Prostate gland (tissue), 2 donors: ENCODE results near the gene HOXA5. TPM values are rescaled to one million over a fixed set of nuclear protein-coding genes. Genes with fewer than 3 reads are reported as not detected.

ENCODE experiments used
- DNase-seq: peaks from one replicate; pipeline ENCODE4 v3.0.0-alpha.2; 2019; ENCODE audit warnings: low spot score
- H3K27ac ChIP-seq, 2 donors: fragments of 200-600 bp; sonication (generic); 2 replicates each; pipeline ENCODE4 v1.5.1; 2017 to 2019
- H3K27me3 ChIP-seq: fragments of 200-600 bp; sonication (generic); replicated peaks from 2 replicates; pipeline ENCODE4 v1.5.1; 2019; ENCODE audit not compliant: insufficient read depth
- H3K36me3 ChIP-seq, 2 donors: fragments of 200-600 bp; sonication (generic); 1 replicate in 1 of 2; 2 replicates in 1 of 2; pipeline versions ENCODE4 v1.5.1 to v1.8.1; 2017 to 2019
- H3K4me1 ChIP-seq: fragments of 200-600 bp; sonication (generic); replicated peaks from 2 replicates; pipeline ENCODE4 v1.5.1; 2019
- H3K4me3 ChIP-seq, 2 donors: fragments of 200-600 bp; sonication (generic); 2 replicates each; pipeline ENCODE4 v1.5.1; 2017 to 2019
- H3K9me3 ChIP-seq: fragments of 200-600 bp; sonication (generic); 2 replicates; pipeline ENCODE4 v1.5.1; 2017
- CTCF ChIP-seq, 4 experiments: fragments of 200-600 bp in 2 of 4; fragments of 450-650 bp in 2 of 4; sonication (generic) in 2 of 4; IDR thresholded peaks; 1 replicate in 3 of 4; 2 replicates in 1 of 4; pipeline ENCODE4 v1.5.1; 2016 to 2019; ENCODE audit warnings: antibody characterized with exemption in 4 of 4, mild to moderate bottlenecking in 2 of 4, moderate library complexity in 2 of 4
- POLR2A ChIP-seq: fragments of 450-650 bp; IDR thresholded peaks from one replicate; pipeline ENCODE4 v1.6.1; 2016; ENCODE audit warnings: antibody characterized with exemption, mild to moderate bottlenecking
- POLR2AphosphoS5 ChIP-seq: sonication (generic); formaldehyde crosslinking; IDR thresholded peaks from one replicate; pipeline ENCODE4 v1.6.1; 2017; ENCODE audit warnings: antibody characterized with exemption
- WGBS: methylation state at CpG from one replicate; pipeline ENCODE4 v1.1.5; 2018; 5-methylcytosine and 5-hydroxymethylcytosine counted together
- intact Hi-C: fragments of 100-400 bp; cut with DNase I; formaldehyde crosslinking; loops from one replicate; pipeline ENCODE4 v1.14.2; 2022
- total RNA-seq, 2 donors: library from RNA; depleted of rRNA; stranded (reverse); fragments of >200 nt; gene quantifications; one replicate each; pipeline ENCODE4 v1.1.0, GENCODE V29; 2016

HOXA5 gene
- total RNA-seq, 2 donors from 2014 or later, result 3.7 to 12.9 TPM

- H3K27ac ChIP-seq, result peak overlapping the region; percentile 96
- H3K27me3 ChIP-seq, result no peaks in the 10 kb centered on the region
- intact Hi-C loops, result no loop called here
- DNase-seq, result peak; percentile 94
- H3K4me1 ChIP-seq, result no peaks in the 10 kb centered on the region
- peak overlapping the region; percentile 61 to 80 for H3K4me3 ChIP-seq
- 23% methylated on average over 12 of the region's 12 CpGs for WGBS
- TF ChIP-seq POLR2A (peak; percentile 92), POLR2AphosphoS5 (peak; percentile 92), CTCF (IDR thresholded peaks at IDR 0.05) (no peak)
- no peaks in the 10 kb centered on the region for H3K36me3 ChIP-seq
- no peaks in the 10 kb centered on the region for H3K9me3 ChIP-seq
These were observed 31.6 kb upstream of the HOXA5 start for GRCh38 chr7:27174874-27175625.

DNA sequence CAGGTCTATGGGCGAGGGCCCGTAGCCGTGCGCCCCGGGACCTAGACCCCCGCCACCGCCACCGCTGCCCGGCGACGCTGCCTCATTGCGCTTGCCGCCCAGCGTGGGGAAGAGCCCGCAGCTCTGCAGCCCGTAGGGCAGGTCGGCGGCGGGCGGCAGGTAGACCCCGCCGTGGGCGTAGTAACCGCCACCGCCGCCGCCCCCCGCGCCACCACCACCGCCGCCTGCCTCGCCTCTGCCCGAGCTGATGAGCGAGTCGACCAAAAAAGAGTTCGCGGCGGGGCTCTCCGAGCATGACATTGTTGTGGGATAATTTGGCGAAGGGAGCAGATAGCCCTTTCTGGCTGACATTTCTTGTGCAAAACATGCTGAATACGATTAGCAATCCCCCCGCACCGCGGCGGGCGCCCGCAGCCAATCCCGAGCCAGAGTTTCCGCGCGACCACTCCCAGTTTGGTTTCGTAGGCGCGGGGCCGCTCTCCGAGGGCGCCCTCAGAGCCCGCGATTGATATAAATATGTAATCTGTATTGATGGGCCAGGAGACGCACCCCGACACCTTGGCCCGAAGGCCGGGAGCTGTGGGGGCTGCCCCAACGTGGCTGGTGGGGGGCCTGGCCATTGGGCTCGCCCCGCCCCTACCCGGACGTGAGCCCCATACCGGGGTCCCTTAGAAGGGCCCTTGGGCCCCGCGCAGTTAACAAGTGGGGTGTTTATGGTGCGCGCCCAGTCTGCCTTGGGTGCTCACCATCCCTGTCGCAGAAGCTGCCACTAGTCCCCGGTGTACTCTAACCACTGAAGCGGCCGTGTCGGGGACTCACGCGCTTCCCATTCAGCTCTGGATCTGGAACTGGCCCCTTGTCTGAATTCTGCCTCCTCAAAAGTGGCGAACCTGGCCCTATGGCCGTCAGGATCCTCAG lies 30.7 kb upstream of the HOXA5 start, which contains the start of gene HOXA10:
Gene HOXA10 (minus strand): TSS at position 365 of the 918 bp plus-strand sequence. CDS start 14 bp downstream, at position 351.
- intact Hi-C loops, result no loop called here
- peak; percentile 66 for DNase-seq
- no peaks in the 10 kb centered on the region for H3K36me3 ChIP-seq
- peak within 1 kb of the TSS; percentile 96 for H3K27ac ChIP-seq
- H3K9me3 ChIP-seq, result no peaks in the 10 kb centered on the region
- peak within 1 kb of the TSS; percentile 61 to 80 for H3K4me3 ChIP-seq
- TF ChIP-seq POLR2A, result peak; percentile 43
- no peak for TF ChIP-seq CTCF (IDR thresholded peaks at IDR 0.05)
- TF ChIP-seq POLR2AphosphoS5, result peak; percentile 50
- no peaks in the 10 kb centered on the region for H3K4me1 ChIP-seq
- H3K27me3 ChIP-seq, result no peaks in the 10 kb centered on the region
- 3% methylated on average over 49 of the region's 82 CpGs for WGBS

DNA sequence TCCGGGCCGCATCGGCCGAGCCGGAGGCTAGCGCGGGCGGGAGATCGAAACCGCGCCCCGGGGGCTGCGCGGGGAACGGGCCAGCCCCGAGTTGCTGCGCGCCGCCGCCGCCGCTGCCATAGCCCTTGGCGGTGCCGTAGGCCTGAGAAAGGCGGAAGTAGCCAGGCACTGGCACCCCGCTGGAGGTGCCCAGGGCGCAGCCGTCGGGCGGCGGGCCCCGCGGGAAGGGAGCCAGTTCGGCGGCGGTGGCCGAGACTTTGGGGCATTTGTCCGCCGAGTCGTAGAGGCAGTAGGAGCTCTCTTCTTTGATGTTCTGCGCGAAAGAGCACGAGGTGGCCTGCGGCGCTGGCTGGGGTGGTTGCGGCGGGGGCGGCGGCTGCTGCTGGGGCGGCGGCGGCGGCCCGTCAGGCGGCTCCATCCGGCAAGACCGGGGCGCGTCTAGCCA lies 30.1 kb upstream of the HOXA5 start:
- Histone ChIP-seq H3K4me3 (peak overlapping the region; percentile 61 to 80), H3K9me3 (no peaks in the 10 kb centered on the region), H3K27ac (peak overlapping the region; percentile 96), H3K27me3 (no peaks in the 10 kb centered on the region), H3K4me1 (no peaks in the 10 kb centered on the region), H3K36me3 (no peaks in the 10 kb centered on the region)
- no peak for DNase-seq
- 3% methylated on average over 14 of the region's 59 CpGs for WGBS
- TF ChIP-seq POLR2AphosphoS5 (no peak), POLR2A (no peak), CTCF (IDR thresholded peaks at IDR 0.05) (no peak)
- intact Hi-C loops, result no loop called here

DNA sequence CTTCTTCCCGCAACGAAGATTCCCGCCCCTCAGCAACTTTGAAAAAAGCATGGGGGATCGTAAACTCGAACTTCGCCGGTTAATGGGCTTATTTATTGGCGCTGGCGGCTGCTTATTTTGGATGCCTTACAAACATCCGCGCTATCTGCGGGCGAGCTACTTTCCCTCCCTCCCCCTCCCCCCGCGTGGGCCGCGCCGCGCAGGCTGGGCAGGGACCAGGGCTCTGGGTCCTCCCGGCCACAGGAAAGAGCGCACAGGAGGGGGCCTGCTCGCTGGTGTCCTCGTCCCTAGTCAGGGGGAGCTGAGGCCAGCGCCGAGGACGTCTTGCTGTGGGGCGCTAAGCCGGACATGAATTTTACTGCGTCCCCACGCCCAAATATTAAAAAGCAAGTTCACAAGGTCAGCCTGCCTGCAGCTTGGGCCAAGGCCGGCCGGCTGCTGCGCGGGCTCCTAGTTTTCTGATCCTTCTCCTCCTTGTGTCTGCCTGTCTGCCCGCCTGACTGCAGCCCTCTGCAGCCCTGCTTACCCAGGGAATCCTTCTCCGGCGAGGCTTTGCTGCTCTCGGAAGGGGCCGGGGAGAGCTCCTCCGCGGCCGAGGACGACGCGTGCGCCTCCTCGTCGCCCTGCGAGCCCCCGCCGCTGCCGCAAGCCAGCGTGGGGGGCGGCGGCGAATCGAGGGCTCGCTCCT lies 29.5 kb upstream of the HOXA5 start:
- DNase-seq, result peak; percentile 89
- H3K4me3 ChIP-seq, result peak overlapping the region; percentile 61 to 80
- intact Hi-C loops, result no loop called here
- TF ChIP-seq POLR2AphosphoS5, result peak; percentile 87
- peak; percentile 68 for TF ChIP-seq POLR2A
- TF ChIP-seq CTCF (IDR thresholded peaks at IDR 0.05), result peak in 1 of 4 experiments; percentile 13
- no peaks in the 10 kb centered on the region for H3K36me3 ChIP-seq
- WGBS, result under 1% methylated on average over 56 of the region's 58 CpGs
- no peaks in the 10 kb centered on the region for H3K9me3 ChIP-seq
- H3K27ac ChIP-seq, result peak overlapping the region; percentile 96
- H3K27me3 ChIP-seq, result no peaks in the 10 kb centered on the region
- H3K4me1 ChIP-seq, result no peaks in the 10 kb centered on the region
